Vagina (tissue), 2 donors: ENCODE data around the gene E4F1. TPM values are rescaled to one million over a fixed set of nuclear protein-coding genes. Genes with fewer than 3 reads are reported as not detected.

ENCODE experiments used
- DNase-seq, 2 donors: peaks; one replicate each; pipeline ENCODE4 v3.0.0-alpha.2; 2017; ENCODE audit errors: extremely low spot score in 2 of 2
- H3K27ac ChIP-seq: fragments of 200-600 bp; sonication (generic); one replicate; pipeline ENCODE4 v1.5.1; 2019
- H3K27me3 ChIP-seq: fragments of 200-600 bp; sonication (generic); one replicate; pipeline ENCODE4 v1.5.1; 2019
- H3K36me3 ChIP-seq, 2 donors: fragments of 200-600 bp; sonication (generic); one replicate each; pipeline ENCODE4 v1.5.1; 2017 to 2019
- H3K4me1 ChIP-seq: fragments of 200-600 bp; sonication (generic); one replicate; pipeline ENCODE4 v1.5.1; 2019
- H3K4me3 ChIP-seq, 2 donors: fragments of 200-600 bp; sonication (generic); 1 replicate in 1 of 2; 2 replicates in 1 of 2; pipeline ENCODE4 v1.5.1; 2016 to 2019
- H3K9me3 ChIP-seq: fragments of 200-600 bp; sonication (generic); one replicate; pipeline ENCODE4 v1.5.1; 2019
- CTCF ChIP-seq, 3 experiments: fragments of 450-650 bp in 2 of 3; fragments of 200-600 bp in 1 of 3; sonication (generic) in 1 of 3; IDR thresholded peaks; one replicate each; pipeline ENCODE4 v1.5.1; 2017 to 2019; ENCODE audit warnings: antibody characterized with exemption in 3 of 3, mild to moderate bottlenecking in 2 of 3, moderate library complexity in 2 of 3
- POLR2A ChIP-seq, 2 donors: fragments of 450-650 bp; IDR thresholded peaks; one replicate each; pipeline ENCODE4 v1.6.1; 2017; ENCODE audit warnings: antibody characterized with exemption in 2 of 2, mild to moderate bottlenecking in 2 of 2, moderate library complexity in 2 of 2
- POLR2AphosphoS5 ChIP-seq, 2 donors: sonication (generic); formaldehyde crosslinking; IDR thresholded peaks; one replicate each; pipeline ENCODE4 v1.9.0; 2017; ENCODE audit warnings: antibody characterized with exemption in 2 of 2, mild to moderate bottlenecking in 2 of 2, low read depth in 1 of 2; ENCODE audit not compliant: insufficient read depth in 1 of 2
- intact Hi-C: fragments of 100-400 bp; cut with DNase I; formaldehyde crosslinking; loops from one replicate; pipeline ENCODE4 v1.15.1; 2023
- total RNA-seq: library from RNA; depleted of rRNA; stranded (reverse); fragments of >200 nt; gene quantifications from one replicate; pipeline ENCODE4 v1.2.3, GENCODE V29; 2016

The E4F1 gene
- total RNA-seq, result 70.0 TPM

- H3K36me3 ChIP-seq, result no peaks in the 10 kb centered on the region
- intact Hi-C loops, result no loop called here
- no peaks in the 10 kb centered on the region for H3K9me3 ChIP-seq
- peak within 1 kb of the TSS; percentile 82 to 99 for H3K4me3 ChIP-seq
- peaks cover 31% of the 10 kb centered on the region for H3K4me1 ChIP-seq
- TF ChIP-seq POLR2AphosphoS5 (IDR thresholded peaks at IDR 0.05; ENCODE audit: insufficient read depth in 1 of 2, low read depth in 1 of 2), result peak; percentile 88 to 91
- TF ChIP-seq CTCF (IDR thresholded peaks at IDR 0.05), result no peak
- peak in 1 of 2 donors; percentile 72 for TF ChIP-seq POLR2A (IDR thresholded peaks at IDR 0.05)
- no peaks in the 10 kb centered on the region for H3K27me3 ChIP-seq
- peak within 1 kb of the TSS; percentile 89 for H3K27ac ChIP-seq
- peak; percentile 98 for DNase-seq
Measured at GRCh38 chr16:2223221-2223941, at the start of gene E4F1. E4F1 (plus strand) TSS chr16:2223591; CDS start chr16:2223614, 23 bp downstream.

GRCh38 chr16:2173916-2174315 lies 49.5 kb upstream of the E4F1 start:
- TF ChIP-seq POLR2AphosphoS5 (IDR thresholded peaks at IDR 0.05; ENCODE audit: insufficient read depth in 1 of 2, low read depth in 1 of 2), result no peak
- TF ChIP-seq POLR2A (IDR thresholded peaks at IDR 0.05), result no peak
- no peak for TF ChIP-seq CTCF (IDR thresholded peaks at IDR 0.05)
- Histone ChIP-seq H3K9me3 (no peaks in the 10 kb centered on the region), H3K27ac (no peak overlapping the region), H3K4me1 (no peaks in the 10 kb centered on the region), H3K36me3 (peaks cover 0 to 60% of the 10 kb centered on the region in 2 donors), H3K27me3 (no peaks in the 10 kb centered on the region), H3K4me3 (no peak overlapping the region)
- no peak for DNase-seq
- intact Hi-C loops, result no loop called here

GRCh38 chr16:2174396-2175131 lies 48.8 kb upstream of the E4F1 start:
- H3K36me3 ChIP-seq, result peaks cover 0 to 56% of the 10 kb centered on the region in 2 donors
- peaks cover 4% of the 10 kb centered on the region for H3K4me1 ChIP-seq
- no peak overlapping the region for H3K4me3 ChIP-seq
- intact Hi-C loops, result no loop called here
- no peak overlapping the region for H3K27ac ChIP-seq
- TF ChIP-seq CTCF (IDR thresholded peaks at IDR 0.05), result no peak
- no peak for TF ChIP-seq POLR2A (IDR thresholded peaks at IDR 0.05)
- no peak for TF ChIP-seq POLR2AphosphoS5 (IDR thresholded peaks at IDR 0.05; ENCODE audit: insufficient read depth in 1 of 2, low read depth in 1 of 2)
- DNase-seq, result no peak
- H3K9me3 ChIP-seq, result no peaks in the 10 kb centered on the region
- no peaks in the 10 kb centered on the region for H3K27me3 ChIP-seq

- intact Hi-C loops, result no loop called here
- TF ChIP-seq POLR2A (IDR thresholded peaks at IDR 0.05), result no peak
- no peaks in the 10 kb centered on the region for H3K9me3 ChIP-seq
- peaks cover 6% of the 10 kb centered on the region for H3K4me1 ChIP-seq
- H3K27ac ChIP-seq, result no peak overlapping the region
- H3K27me3 ChIP-seq, result no peaks in the 10 kb centered on the region
- peaks cover 0 to 54% of the 10 kb centered on the region in 2 donors for H3K36me3 ChIP-seq
- H3K4me3 ChIP-seq, result no peak overlapping the region
- DNase-seq, result no peak
Measured at GRCh38 chr16:2175454-2175853, 47.9 kb upstream of the E4F1 start.

- no peak for DNase-seq
- no peaks in the 10 kb centered on the region for H3K9me3 ChIP-seq
- intact Hi-C loops, result no loop called here
- no peak overlapping the region for H3K27ac ChIP-seq
- no peak for TF ChIP-seq POLR2A (IDR thresholded peaks at IDR 0.05)
- no peak for TF ChIP-seq CTCF (IDR thresholded peaks at IDR 0.05)
- TF ChIP-seq POLR2AphosphoS5 (IDR thresholded peaks at IDR 0.05; ENCODE audit: insufficient read depth in 1 of 2, low read depth in 1 of 2), result no peak
- H3K27me3 ChIP-seq, result no peaks in the 10 kb centered on the region
- H3K4me1 ChIP-seq, result peaks cover 6% of the 10 kb centered on the region
- H3K36me3 ChIP-seq, result peaks cover 0 to 51% of the 10 kb centered on the region in 2 donors
- H3K4me3 ChIP-seq, result no peak overlapping the region
Measured at GRCh38 chr16:2176047-2176446, 47.3 kb upstream of the E4F1 start.
